ENCODE results near the gene RPP38. TPM values are rescaled to one million over a fixed set of nuclear protein-coding genes. Genes with fewer than 3 reads are reported as not detected.
A peak's percentile ranks its signal among the peaks of the same experiment; 100 is the strongest.

RPP38 gene
- total and polyA plus RNA-seq, 2 donors (not counting 1 experiment from before 2014, with no cell fraction given), result 15.4 to 26.4 TPM

- H4K20me1 ChIP-seq (ENCODE audit: control insufficient read depth, extremely low read depth, insufficient read depth, low read length), result no peaks in the 10 kb centered on the region
- no peak overlapping the region for H3K9ac ChIP-seq (ENCODE audit: insufficient read depth, low read length)
- H3K79me2 ChIP-seq (ENCODE audit: control insufficient read depth, insufficient read depth, low read length), result no peaks in the 10 kb centered on the region
- TF ChIP-seq, protein P1, sequence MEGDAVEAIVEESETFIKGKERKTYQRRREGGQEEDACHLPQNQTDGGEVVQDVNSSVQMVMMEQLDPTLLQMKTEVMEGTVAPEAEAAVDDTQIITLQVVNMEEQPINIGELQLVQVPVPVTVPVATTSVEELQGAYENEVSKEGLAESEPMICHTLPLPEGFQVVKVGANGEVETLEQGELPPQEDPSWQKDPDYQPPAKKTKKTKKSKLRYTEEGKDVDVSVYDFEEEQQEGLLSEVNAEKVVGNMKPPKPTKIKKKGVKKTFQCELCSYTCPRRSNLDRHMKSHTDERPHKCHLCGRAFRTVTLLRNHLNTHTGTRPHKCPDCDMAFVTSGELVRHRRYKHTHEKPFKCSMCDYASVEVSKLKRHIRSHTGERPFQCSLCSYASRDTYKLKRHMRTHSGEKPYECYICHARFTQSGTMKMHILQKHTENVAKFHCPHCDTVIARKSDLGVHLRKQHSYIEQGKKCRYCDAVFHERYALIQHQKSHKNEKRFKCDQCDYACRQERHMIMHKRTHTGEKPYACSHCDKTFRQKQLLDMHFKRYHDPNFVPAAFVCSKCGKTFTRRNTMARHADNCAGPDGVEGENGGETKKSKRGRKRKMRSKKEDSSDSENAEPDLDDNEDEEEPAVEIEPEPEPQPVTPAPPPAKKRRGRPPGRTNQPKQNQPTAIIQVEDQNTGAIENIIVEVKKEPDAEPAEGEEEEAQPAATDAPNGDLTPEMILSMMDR (conservative IDR thresholded peaks at IDR 0.05 in 1 of 2, IDR thresholded peaks at IDR 0.05 in 1 of 2; ENCODE audit: low read depth in 1 of 2, low read length in 2 of 2), result no peak
- TF ChIP-seq EZH2 (IDR thresholded peaks at IDR 0.05; ENCODE audit: low read length, missing control alignments), result no peak
- no peak overlapping the region for H3K4me3 ChIP-seq (replicated peaks in 1 of 4; ENCODE audit: control extremely low read depth in 1 of 4, insufficient read depth in 1 of 4, low read depth in 3 of 4, low read length in 4 of 4)
- H3K27ac ChIP-seq (ENCODE audit: insufficient read depth, low read length), result peak overlapping the region; percentile 21
- no peaks in the 10 kb centered on the region for H3K9me3 ChIP-seq (ENCODE audit: control insufficient read depth, insufficient read depth, low read depth, low read length)
- no peaks in the 10 kb centered on the region for H3K27me3 ChIP-seq (ENCODE audit: control insufficient read depth, insufficient read depth, low read length)
- H3K4me2 ChIP-seq (ENCODE audit: extremely low read depth, insufficient read depth, low read length), result no peak overlapping the region
- peaks cover 7% of the 10 kb centered on the region for H3K36me3 ChIP-seq (ENCODE audit: control insufficient read depth, insufficient read depth, low read length)
- no peak for DNase-seq (ENCODE audit: low read depth in 2 of 2)
- H2AFZ ChIP-seq (ENCODE audit: low read length), result no peak overlapping the region
- H3K4me1 ChIP-seq (ENCODE audit: control insufficient read depth, extremely low read depth, insufficient read depth, low read length), result peaks cover 6% of the 10 kb centered on the region
Observed at GRCh38 chr10:15124190-15124589, 27.0 kb downstream of the RPP38 start.

GRCh38 chr10:15124908-15125307 is 27.8 kb downstream of the RPP38 start:
- no peak overlapping the region for H3K4me2 ChIP-seq (ENCODE audit: extremely low read depth, insufficient read depth, low read length)
- H3K27ac ChIP-seq (ENCODE audit: insufficient read depth, low read length), result no peak overlapping the region
- H4K20me1 ChIP-seq (ENCODE audit: control insufficient read depth, extremely low read depth, insufficient read depth, low read length), result no peaks in the 10 kb centered on the region
- no peak overlapping the region for H2AFZ ChIP-seq (ENCODE audit: low read length)
- no peak for DNase-seq (ENCODE audit: low read depth in 2 of 2)
- H3K9me3 ChIP-seq (ENCODE audit: control insufficient read depth, insufficient read depth, low read depth, low read length), result no peaks in the 10 kb centered on the region
- no peaks in the 10 kb centered on the region for H3K27me3 ChIP-seq (ENCODE audit: control insufficient read depth, insufficient read depth, low read length)
- H3K79me2 ChIP-seq (ENCODE audit: control insufficient read depth, insufficient read depth, low read length), result no peaks in the 10 kb centered on the region
- no peak overlapping the region for H3K9ac ChIP-seq (ENCODE audit: insufficient read depth, low read length)
- peaks cover 7% of the 10 kb centered on the region for H3K36me3 ChIP-seq (ENCODE audit: control insufficient read depth, insufficient read depth, low read length)
- H3K4me1 ChIP-seq (ENCODE audit: control insufficient read depth, extremely low read depth, insufficient read depth, low read length), result peaks cover 6% of the 10 kb centered on the region
- TF ChIP-seq, protein P1 (conservative IDR thresholded peaks at IDR 0.05 in 1 of 2, IDR thresholded peaks at IDR 0.05 in 1 of 2; ENCODE audit: low read depth in 1 of 2, low read length in 2 of 2), result no peak
- TF ChIP-seq EZH2 (IDR thresholded peaks at IDR 0.05; ENCODE audit: low read length, missing control alignments), result no peak
- no peak overlapping the region for H3K4me3 ChIP-seq (replicated peaks in 1 of 4; ENCODE audit: control extremely low read depth in 1 of 4, insufficient read depth in 1 of 4, low read depth in 3 of 4, low read length in 4 of 4)

- TF ChIP-seq, protein P1 (conservative IDR thresholded peaks at IDR 0.05 in 1 of 2, IDR thresholded peaks at IDR 0.05 in 1 of 2; ENCODE audit: low read depth in 1 of 2, low read length in 2 of 2), result no peak
- no peak for TF ChIP-seq EZH2 (IDR thresholded peaks at IDR 0.05; ENCODE audit: low read length, missing control alignments)
- Histone ChIP-seq H3K79me2 (ENCODE audit: control insufficient read depth, insufficient read depth, low read length) (no peaks in the 10 kb centered on the region), H3K4me3 (replicated peaks in 1 of 4; ENCODE audit: control extremely low read depth in 1 of 4, insufficient read depth in 1 of 4, low read depth in 3 of 4, low read length in 4 of 4) (no peak overlapping the region), H3K9ac (ENCODE audit: insufficient read depth, low read length) (no peak overlapping the region), H2AFZ (ENCODE audit: low read length) (no peak overlapping the region), H3K4me1 (ENCODE audit: control insufficient read depth, extremely low read depth, insufficient read depth, low read length) (no peaks in the 10 kb centered on the region), H3K36me3 (ENCODE audit: control insufficient read depth, insufficient read depth, low read length) (peaks cover 7% of the 10 kb centered on the region), H3K9me3 (ENCODE audit: control insufficient read depth, insufficient read depth, low read depth, low read length) (no peaks in the 10 kb centered on the region), H3K4me2 (ENCODE audit: extremely low read depth, insufficient read depth, low read length) (no peak overlapping the region), H3K27me3 (ENCODE audit: control insufficient read depth, insufficient read depth, low read length) (no peaks in the 10 kb centered on the region), H4K20me1 (ENCODE audit: control insufficient read depth, extremely low read depth, insufficient read depth, low read length) (no peaks in the 10 kb centered on the region), H3K27ac (ENCODE audit: insufficient read depth, low read length) (no peak overlapping the region)
- DNase-seq (ENCODE audit: low read depth in 2 of 2), result no peak
Observed at GRCh38 chr10:15131330-15131729, 34.2 kb downstream of the RPP38 start.
